G401 (cell line): ENCODE results near the gene CMKLR1. TPM values are rescaled to one million over a fixed set of nuclear protein-coding genes. Genes with fewer than 3 reads are reported as not detected.
A peak's percentile ranks its signal among the peaks of the same experiment; 100 is the strongest.

Source experiments
- DNase-seq: peaks from one replicate; pipeline ENCODE4 v3.0.0-alpha.2; 2015; ENCODE audit warnings: low spot score
- in situ Hi-C: cut with HindIII; loops from 2 replicates; pipeline ENCODE4 v1.10.0; 2016; ENCODE audit warnings: low sequenced_read_pairs, mixed read lengths
- total RNA-seq: library from RNA; depleted of rRNA; stranded (reverse); fragments of >200 nt; shearing (Covaris generic); gene quantifications from 2 replicates; pipeline ENCODE4 v1.2.3, GENCODE V29; 2014

CMKLR1 gene
- total RNA-seq, 1 experiment from 2014 or later = not detected

DNA sequence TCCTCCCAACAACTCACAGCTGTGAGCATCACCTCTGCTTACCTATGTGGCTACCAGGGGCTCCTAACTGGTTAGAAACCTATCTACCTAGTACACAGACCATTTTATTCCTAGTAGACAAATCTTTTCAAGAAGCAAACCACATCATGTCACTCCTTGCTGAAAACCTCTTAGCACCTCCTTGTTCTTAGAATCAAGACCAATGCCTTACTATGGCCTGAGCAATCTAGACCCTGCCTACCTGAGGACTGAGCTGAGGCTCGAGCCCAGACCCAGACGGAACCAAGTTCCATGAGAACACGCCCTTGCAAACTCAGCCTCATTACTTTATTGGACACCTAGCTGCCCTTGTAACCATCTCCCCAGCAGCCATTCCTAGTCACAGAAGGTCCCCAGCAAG, 32.6 kb downstream of the CMKLR1 start:
- no peak for DNase-seq
- in situ Hi-C loops = no loop called here

DNA sequence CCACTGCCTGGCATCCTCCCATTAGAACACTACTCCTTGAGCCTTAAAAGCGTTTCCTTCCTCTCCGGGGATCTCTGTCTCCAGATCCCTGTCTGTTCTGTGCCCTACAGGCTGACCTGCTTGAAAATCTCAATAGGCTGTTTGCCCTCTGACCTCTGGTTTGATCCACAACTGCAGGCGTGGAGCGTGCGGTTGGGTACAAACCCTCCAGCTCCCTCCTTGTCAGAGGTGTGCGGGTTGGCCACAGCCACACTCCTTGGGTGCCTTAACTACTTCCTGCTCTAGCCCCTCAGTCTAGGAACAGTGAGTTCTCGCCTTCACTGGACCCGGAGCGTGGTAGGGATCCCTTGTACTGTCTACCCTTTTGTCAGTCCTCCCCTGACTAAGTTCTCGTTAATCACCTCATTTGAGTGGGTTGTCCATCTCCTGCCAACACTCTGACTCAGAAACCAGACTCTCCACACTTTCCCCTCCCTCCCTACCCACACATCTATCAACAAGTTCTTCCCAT, 33.1 kb downstream of the CMKLR1 start:
- in situ Hi-C loops = no loop called here

DNA sequence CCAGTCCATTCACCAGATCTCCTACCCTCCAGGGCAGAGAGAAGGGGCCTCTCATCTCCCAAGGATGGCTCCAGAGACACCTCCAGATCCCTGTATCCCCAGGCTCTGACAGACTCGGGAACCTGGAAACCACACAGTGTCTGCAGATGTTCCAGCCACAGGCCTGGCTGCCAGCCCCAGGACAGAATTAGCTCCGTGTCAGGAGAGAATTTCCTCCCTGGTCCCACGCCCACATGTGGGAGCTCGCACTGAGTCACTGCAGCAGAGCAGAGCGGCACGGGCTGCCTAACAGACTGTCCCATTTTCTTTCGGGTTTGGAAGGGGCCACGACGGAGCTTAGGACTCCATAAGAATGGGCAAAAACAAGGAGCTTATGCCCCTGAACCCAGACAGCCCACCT, 33.6 kb downstream of the CMKLR1 start:
- in situ Hi-C loops = no loop called here
- DNase-seq = no peak

More for the DNA sequence above, 33.1 kb downstream of the CMKLR1 start:
- no peak for DNase-seq

DNA sequence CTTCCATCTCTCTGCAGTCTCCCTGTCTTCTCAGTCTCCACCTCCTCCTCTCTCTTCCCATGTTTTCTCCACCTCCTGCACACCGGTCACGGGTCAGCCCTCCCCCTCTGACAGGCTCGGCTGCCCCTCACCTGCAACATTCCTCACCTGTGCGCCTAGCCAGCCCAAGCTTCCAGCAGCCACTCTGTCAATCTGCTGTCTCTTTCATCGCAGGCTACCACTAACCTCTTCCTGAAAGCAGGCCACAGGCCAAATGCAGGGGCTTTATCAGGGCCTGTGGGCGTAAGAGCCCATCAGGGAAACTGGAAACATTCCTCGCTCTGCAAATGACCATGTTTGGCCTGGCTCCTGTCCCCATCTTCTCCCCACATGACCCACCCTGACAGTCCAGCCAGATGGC, 34.5 kb downstream of the CMKLR1 start:
- DNase-seq = no peak

DNA sequence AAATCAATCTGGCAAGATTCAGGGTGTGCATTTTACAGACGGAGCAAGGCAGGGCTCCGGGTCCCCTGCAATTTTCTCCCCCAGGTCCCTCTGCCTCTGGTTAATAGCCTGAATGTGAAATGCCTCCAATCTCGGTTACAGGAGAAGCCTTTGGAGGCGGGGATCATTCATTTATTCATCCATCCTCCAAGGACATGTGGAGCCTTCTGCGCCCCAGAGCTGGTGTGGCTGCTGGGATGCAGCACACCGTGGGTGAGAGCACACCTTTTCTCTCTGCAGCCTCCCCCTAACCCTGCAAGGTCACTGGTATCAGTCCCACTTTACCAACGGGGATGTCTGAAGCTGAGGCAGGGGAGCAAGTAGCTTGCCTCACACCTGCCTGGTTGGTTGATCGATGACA, 35.4 kb downstream of the CMKLR1 start:
- in situ Hi-C loops = no loop called here

More for the DNA sequence above, 34.5 kb downstream of the CMKLR1 start:
- in situ Hi-C loops = no loop called here

DNA sequence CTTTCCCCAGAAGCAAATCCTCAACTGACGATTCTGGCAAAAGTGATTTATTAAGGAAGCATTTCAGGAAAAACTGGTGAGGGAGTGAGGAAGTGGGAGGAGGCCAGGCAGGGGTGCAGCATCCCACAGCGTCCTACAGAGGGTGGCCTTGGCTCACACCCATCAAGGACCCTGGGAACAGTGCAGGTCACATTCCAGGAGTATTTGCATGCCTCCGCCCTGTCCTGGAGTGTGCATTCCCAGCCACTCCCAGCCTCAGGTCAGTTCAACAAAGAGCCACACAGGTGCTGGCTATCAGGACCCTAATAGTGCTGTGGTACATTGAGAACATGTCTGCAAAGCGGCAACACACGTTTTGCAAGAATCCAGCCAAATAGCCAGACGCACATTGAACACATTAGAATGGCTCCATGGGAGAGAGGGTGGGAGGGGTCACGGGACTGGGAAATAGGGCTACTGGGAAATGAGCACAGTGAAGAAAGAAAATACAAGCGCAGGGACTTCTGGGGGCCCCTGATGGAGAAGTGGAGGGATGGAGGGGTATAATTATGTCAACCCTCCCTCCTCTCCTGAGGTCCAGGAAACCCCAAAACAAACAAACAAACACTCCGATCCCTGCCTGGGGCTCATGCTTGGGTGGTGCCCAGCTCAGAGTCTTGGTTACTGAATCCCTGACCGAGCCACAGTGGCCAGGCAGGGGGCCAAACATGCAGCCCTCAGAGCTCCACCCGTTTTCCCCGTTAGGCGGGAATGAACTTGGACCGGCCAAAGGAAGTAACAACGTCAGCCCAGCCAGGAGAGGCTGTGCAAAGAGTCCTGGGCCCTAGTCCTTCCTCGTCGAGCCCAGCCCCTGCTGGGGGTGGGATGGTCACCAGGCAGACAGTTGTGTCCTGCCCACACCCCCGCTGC, 36.5 kb downstream of the CMKLR1 start:
- in situ Hi-C loops = no loop called here
- no peak for DNase-seq

More for the DNA sequence above, 35.4 kb downstream of the CMKLR1 start:
- DNase-seq = no peak

DNA sequence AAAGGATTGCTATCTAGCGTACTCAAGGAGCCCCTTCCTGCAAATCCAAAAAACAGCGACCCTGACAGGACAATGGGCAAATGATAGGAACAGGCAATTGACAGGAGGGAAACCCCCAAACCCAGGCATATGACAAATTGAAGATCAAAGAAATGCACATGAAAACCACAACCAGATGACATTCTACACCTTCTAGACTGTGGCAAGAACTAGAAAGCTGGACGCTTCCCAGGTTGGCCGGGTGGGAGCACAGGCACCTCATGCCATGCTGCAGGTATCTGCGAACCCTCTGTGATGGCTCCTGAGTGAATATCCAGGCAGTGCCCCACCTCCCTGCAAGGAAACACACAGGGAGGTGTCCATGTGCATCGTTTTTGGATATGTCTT, 37.1 kb downstream of the CMKLR1 start:
- in situ Hi-C loops = no loop called here
- DNase-seq = no peak

DNA sequence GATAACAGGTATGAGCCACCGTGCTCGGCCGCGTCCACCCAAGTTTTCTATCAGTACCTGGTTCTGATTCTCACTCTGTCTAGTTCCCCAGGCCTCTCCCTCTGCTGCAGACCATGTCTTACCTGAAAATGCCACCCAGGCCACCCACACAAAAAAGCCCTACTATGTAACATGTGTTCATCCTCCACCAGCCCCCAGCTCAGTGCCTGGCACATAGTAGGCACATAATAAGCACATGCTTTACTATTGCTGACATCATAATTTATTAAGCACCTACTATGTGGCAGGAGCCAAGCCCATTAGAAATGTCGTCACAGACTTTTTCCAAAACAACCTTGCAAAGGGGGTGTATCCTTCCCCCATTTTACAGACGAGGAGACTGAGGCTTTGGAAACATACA, 37.8 kb downstream of the CMKLR1 start:
- in situ Hi-C loops = no loop called here
- no peak for DNase-seq

DNA sequence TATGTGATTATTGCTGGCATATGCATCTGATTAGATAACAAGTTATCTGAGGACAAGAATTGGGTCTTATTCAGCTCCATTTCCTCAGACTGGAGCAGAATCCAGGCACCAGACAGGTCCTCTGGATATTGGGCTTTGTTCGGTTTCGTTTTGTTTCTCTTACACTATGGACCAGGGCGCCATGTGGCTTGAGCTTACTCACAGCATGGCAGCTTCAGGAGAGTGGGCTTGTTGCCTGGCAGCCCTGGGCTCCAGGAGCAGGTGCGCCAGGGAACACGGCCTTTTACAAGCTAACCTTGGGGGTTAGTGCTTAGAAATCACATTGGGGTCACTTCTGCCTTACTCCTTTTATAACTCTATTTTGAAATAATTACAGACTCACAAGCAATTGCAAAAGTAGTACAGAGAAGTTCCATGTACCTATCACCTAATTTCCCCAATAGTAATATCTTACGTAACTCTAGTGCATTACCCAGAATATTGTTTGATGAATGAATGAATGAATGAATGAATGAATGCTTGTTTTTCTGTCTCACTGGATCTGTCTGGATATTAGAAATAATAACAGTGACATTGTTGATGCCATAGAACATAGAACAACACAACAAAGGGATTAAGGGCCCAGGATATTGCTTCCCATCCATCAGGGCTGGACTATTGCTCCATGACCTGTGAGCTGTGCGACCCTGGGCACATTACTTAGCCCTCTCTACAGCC, 39.0 kb downstream of the CMKLR1 start:
- in situ Hi-C loops = no loop called here
- DNase-seq = peak; percentile 51

DNA sequence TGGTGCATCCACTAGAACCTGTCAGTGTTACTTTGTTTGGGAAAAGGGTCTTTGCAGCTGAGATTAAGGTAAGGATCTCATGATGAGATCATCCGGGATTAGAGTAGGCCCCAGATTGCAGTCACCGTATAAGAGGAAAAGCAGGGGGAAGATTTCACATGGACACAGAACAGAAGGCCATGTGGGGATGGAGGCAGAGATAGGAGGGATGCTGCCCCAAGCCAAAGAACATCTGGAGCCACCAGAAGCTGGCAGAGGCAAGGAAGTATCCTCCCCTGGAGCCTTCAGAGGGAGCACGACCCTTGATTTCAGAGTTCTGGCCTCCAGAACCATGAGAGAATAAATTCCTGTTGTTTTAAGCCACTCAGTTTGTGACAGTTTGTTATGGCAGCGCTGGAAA, 39.6 kb downstream of the CMKLR1 start:
- in situ Hi-C loops = no loop called here
- no peak for DNase-seq

DNA sequence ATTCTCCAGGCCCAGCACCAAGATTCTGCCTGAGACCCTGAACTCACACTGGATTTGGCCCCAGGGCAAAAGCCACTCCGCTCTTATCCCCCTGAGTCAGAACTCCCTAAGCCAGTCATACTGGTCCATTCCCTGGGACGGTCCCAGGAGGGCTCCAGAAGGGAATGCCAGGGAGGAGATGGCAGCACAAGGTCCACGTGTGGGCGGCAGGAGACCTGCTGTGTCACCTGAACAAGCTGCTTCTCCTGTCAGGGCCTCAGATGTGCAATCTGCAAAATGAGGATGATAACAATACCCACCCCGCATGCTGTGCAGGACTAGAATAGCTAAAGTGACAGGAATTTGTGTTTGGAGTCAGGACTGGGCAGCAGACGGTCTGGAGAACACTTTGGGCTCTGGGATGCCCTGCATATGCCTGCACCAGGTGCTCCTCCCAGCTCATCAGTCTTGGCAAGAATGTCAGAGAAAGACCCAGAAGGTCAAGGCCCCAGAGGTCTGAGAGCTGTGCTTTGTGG, 40.3 kb downstream of the CMKLR1 start:
- peak; percentile 79 for DNase-seq
- in situ Hi-C loops = no loop called here

DNA sequence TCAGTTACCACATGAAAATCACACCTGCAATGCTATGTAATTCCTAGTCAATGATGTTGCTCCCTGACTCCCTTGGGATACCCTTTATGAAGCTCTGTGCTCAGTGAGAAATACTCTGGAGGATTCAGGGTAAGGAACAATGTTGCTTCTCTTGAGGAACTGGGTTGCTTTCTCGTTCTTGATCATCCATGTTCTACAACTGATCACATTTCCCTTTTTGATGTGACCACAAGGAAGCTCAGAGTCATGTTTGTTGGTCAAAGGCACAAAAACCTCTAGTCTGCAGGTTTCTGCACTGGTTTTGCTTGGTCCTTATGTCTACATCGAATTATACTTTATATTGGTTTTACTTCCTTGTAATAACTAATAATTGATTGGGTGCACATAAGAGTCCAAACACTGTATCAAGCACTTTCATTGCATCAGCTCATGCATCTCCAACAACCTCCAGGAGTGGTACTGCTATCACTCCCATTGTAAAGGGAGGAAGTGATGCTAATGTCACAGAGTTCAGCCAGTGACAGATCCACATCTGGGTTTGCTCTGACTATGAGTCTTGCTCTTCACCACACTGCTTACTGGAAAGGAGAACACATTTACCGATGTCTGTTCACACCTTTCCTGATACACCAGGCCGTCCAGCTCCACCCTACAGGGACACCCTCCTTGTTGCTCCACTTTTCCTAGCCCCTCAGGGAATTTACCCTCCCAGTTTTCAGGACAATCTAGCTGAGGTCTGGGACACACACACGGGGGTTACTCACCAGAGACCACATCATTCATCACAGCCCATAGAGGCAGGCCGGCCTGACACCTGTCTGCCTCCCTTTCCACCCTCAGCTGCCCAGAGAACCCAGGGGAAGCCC, 41.0 kb downstream of the CMKLR1 start:
- DNase-seq = no peak
- in situ Hi-C loops = no loop called here

DNA sequence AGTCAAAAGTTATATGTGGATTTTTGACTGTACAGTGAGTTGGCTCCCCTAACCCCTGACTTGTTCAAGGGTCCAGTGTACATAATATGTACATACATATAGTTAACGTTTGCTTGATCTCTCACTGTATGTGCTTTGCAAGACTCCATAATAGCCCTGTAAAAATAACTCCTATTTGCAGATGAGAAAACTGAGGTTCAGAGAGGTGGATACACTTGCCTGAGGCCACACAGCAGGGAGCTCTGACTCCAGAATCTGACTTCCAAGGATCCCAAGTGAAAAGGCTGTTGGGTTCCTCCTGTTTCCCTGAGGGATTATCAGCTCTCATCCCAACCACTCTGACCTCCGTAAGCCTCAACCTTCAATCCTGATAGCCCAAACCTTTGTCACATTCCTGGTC, 41.7 kb downstream of the CMKLR1 start:
- in situ Hi-C loops = no loop called here
- DNase-seq = no peak

DNA sequence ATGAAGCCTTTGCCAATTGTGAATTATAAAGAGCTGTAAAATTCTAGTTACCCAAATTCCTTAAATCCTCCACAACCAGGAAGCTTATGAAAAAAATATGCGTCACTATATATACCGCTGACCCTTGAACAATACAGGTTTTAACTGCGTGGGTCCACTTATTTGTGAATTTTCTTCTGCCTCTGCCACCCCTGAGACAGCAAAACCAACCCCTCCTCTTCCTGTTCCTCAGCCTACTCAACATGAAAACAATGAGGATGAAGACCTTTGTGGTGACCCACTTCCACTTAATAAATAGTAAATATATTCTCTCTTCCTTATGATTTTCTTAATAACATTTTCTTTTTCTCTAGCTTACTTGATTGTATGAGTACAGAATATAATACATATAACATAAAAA, 42.2 kb downstream of the CMKLR1 start:
- in situ Hi-C loops = no loop called here
- no peak for DNase-seq

DNA sequence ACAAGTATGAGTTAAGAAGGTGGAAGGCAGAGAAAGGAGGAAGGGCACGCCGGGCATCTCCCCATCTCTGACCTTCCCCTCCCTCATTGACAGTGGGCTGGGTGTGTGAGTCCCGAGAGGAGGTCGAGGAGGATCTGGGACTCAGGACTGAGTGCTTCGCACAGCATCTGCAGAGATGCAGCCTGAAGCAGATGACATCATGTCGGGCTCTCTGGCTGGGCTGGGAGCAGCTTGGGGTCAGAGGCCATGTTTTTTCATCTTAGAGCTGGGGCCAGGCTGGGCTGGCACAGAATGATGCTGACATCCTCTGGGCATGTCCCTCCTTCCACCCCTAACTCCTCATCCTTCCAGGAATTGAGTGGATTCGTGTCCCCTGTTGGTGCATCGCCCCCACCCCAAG, 43.5 kb downstream of the CMKLR1 start:
- in situ Hi-C loops = no loop called here
- DNase-seq = no peak

DNA sequence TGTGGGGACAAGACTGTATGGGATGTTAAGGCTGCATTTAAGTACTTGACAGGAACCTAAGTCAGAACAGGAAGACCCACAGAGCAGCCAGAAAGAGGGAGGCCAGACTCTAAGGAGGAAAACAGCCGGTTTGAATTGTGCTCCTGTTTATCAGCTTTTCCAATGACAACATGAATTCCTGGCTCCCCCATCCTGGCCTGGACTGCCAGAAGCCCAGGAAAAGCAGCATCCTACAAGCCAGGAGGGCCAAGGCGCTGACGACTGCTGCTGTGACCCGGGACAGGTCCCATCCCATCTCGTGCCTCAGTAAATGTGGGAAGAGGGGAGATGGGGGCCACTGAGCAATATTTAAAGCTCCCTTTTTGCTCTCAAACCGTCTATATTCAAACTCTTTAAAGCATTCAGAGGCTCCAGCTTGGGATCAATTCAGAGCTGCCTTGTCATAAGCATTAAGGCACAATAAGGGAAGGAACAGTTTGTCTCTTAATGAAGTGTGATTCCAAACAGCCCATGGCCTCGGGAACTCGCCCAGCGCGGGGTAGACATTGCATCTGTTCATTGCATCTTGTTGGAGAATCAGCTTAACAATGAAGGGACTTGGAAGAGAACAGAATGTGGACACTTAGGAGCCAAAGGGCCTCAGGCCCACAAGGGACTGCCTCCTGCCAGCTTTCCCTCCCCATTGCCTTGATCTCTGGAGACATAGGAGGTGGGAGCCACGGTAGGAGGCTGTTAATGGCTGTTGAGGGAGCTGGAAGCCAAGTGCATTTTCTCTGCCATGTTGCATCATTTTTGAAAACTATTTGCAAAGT, 49.6 kb downstream of the CMKLR1 start:
- peak; percentile 82 for DNase-seq
- in situ Hi-C loops = no loop called here

DNA sequence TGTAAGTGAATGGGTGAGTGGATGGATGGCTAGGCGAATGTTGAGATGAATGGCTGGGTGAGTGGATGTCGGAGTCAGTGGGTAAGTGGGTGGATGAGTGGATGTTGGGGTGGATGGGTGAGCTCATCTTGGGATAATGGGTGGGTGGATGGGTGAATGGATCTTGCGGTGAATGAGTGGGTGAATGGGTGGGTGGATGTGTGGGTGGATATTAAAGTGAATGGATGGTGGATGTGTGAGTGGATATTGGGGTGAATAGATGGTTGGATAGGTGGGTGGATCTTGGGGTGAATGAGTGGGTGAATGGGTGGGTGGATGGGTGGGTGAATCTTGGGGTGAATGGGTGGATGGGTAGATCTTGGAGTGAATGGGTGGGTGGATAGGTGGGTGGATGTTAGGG, 51.9 kb downstream of the CMKLR1 start:
- in situ Hi-C loops = no loop called here
- no peak for DNase-seq

DNA sequence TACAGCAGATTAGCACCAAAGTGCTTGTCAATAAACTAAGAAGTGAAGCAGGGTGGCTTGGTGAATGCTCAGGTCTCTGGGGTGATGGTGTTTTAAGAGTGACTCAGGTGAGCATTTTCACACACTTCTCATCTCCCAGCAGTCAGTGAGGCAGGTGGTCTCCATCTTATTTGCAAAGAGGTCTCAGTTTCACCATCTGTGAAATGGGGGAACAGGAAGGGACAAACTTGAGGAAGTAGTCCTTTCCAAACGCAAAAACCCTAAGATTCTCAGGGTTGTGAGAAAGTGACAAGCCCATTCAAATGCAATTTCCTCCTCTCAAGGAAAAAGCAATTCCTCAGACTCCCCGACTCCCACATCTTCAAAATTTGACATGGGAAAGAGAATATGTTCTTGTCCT, 54.1 kb downstream of the CMKLR1 start:
- in situ Hi-C loops = no loop called here
- no peak for DNase-seq
